ENCODE data around the gene TBX10.
"Not testable (repeated sequence)": the region's sequence is repeated elsewhere in the genome, so short reads cannot be mapped to it uniquely, and the experiment has no call there.

DNA sequence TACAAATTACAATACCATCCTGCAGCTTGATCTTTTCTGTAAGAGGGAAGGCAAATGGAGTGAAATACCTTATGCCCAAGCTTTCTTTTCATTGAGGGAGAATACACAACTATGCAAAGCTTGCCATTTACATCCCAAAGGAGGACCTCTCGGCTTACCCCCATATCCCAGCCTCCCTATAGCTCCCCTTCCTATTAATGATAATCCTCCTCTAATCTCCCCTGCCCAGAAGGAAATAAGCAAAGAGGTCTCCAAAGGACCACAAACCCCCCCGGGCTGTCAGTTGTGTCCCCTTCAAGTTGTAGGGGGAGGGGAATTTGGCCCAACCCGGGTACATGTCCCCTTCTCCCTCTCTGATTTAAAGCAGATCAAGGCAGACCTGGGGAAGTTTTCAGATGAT is 17.6 kb downstream of the TBX10 start:
- not testable (repeated sequence) for TF ChIP-seq RAD21, RXRA, SP1, HNF4G (IDR thresholded peaks at IDR 0.05)
- TF ChIP-seq, protein P1, sequence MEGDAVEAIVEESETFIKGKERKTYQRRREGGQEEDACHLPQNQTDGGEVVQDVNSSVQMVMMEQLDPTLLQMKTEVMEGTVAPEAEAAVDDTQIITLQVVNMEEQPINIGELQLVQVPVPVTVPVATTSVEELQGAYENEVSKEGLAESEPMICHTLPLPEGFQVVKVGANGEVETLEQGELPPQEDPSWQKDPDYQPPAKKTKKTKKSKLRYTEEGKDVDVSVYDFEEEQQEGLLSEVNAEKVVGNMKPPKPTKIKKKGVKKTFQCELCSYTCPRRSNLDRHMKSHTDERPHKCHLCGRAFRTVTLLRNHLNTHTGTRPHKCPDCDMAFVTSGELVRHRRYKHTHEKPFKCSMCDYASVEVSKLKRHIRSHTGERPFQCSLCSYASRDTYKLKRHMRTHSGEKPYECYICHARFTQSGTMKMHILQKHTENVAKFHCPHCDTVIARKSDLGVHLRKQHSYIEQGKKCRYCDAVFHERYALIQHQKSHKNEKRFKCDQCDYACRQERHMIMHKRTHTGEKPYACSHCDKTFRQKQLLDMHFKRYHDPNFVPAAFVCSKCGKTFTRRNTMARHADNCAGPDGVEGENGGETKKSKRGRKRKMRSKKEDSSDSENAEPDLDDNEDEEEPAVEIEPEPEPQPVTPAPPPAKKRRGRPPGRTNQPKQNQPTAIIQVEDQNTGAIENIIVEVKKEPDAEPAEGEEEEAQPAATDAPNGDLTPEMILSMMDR (IDR thresholded peaks at IDR 0.05; ENCODE audit: low read depth, low read length, missing input control) = not testable (repeated sequence)
